Activated effector memory CD4-positive, alpha-beta T cell treated with anti-CD3 and anti-CD28 coated beads, Interleukin-2, amount 50 U/mL, for 16 hours (primary cell): ENCODE results near the gene CPA4.
"Not testable (repeated sequence)": the region's sequence is repeated elsewhere in the genome, so short reads cannot be mapped to it uniquely, and the experiment has no call there.

ENCODE experiments used
- DNase-seq: peaks from one replicate; pipeline ENCODE4 v3.0.0-alpha.2; 2020

The CPA4 gene

GRCh38 chr7:130303551-130303950 is 10.6 kb downstream of the CPA4 start:
- DNase-seq = no peak

- DNase-seq = no peak
Measured at GRCh38 chr7:130303982-130304381, 11.0 kb downstream of the CPA4 start.

- no peak for DNase-seq
Measured at GRCh38 chr7:130304878-130305277, 11.9 kb downstream of the CPA4 start.

GRCh38 chr7:130305433-130306042 is 12.6 kb downstream of the CPA4 start:
- DNase-seq = no peak

- no peak for DNase-seq
Measured at GRCh38 chr7:130309986-130310385, 17.0 kb downstream of the CPA4 start.

GRCh38 chr7:130314305-130314704 is 21.3 kb downstream of the CPA4 start:
- DNase-seq = no peak

- DNase-seq = no peak
Measured at GRCh38 chr7:130319541-130319940, 26.6 kb downstream of the CPA4 start.

- not testable (repeated sequence) for DNase-seq
Measured at GRCh38 chr7:130321542-130322229, 28.7 kb downstream of the CPA4 start.

GRCh38 chr7:130322615-130323014 is 29.7 kb downstream of the CPA4 start:
- no peak for DNase-seq

GRCh38 chr7:130324306-130324943 is 31.5 kb downstream of the CPA4 start:
- no peak for DNase-seq

- no peak for DNase-seq
Measured at GRCh38 chr7:130329681-130330080, 36.7 kb downstream of the CPA4 start.

GRCh38 chr7:130332259-130333053 is 39.5 kb downstream of the CPA4 start:
- DNase-seq = no peak

GRCh38 chr7:130333832-130334231 is 40.9 kb downstream of the CPA4 start:
- DNase-seq = no peak

GRCh38 chr7:130334274-130334673 is 41.3 kb downstream of the CPA4 start:
- DNase-seq = no peak

GRCh38 chr7:130337410-130337971 is 44.5 kb downstream of the CPA4 start:
- no peak for DNase-seq

- no peak for DNase-seq
Measured at GRCh38 chr7:130338233-130338632, 45.3 kb downstream of the CPA4 start.

- DNase-seq = no peak
Measured at GRCh38 chr7:130341882-130342281, 48.9 kb downstream of the CPA4 start.

- no peak for DNase-seq
Measured at GRCh38 chr7:130342701-130343380, 49.9 kb downstream of the CPA4 start.

GRCh38 chr7:130344271-130344866 is 51.4 kb downstream of the CPA4 start, which contains the start of gene CPA5:
Gene CPA5, plus strand, starts transcription at chr7:130344816. Its CDS starts 1,670 bp downstream, at chr7:130346486.
- no peak for DNase-seq

GRCh38 chr7:130345136-130345535 is 52.2 kb downstream of the CPA4 start:
- DNase-seq = no peak

- no peak for DNase-seq
Measured at GRCh38 chr7:130345725-130346124, 52.8 kb downstream of the CPA4 start.
